Measurements from ENCODE around the gene DDX19B. TPM values are rescaled to one million over a fixed set of nuclear protein-coding genes. Genes with fewer than 3 reads are reported as not detected.
"Not testable (repeated sequence)": the region's sequence is repeated elsewhere in the genome, so short reads cannot be mapped to it uniquely, and the experiment has no call there.

The DDX19B gene
- total and polyA plus RNA-seq, 4 donors: 13.8 to 29.7 (median 23.7) TPM

DNA sequence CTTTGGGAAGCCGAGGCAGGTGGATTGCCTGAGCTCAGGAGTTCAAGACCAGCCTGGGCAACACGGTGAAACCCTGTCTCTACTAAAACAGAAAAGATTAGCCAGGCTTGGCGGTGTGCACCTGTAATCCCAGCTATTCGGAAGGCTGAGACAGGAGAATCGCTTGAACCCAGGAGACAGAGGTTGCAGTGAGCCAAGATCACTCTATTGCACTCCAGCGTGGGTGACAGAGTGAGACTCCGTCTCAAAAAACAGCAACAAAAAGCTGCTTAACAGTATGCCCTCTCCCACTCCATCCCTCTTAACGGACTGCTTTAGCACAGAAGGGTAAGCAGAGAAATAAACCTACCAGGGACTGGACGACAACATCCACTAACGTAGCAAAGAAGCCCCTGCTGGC lies 31.1 kb upstream of the DDX19B start:
- H3K4me1 ChIP-seq (ENCODE audit: control insufficient read depth in 1 of 2, insufficient read depth in 2 of 2, low read length in 2 of 2); DNase-seq; H3K27ac ChIP-seq (ENCODE audit: low read depth in 1 of 2, low read length in 2 of 2); H3K9me3 ChIP-seq (ENCODE audit: control insufficient read depth, low read length); H3K4me3 ChIP-seq (ENCODE audit: low read length in 2 of 2); H3K27me3 ChIP-seq (ENCODE audit: control insufficient read depth in 1 of 2, insufficient read depth in 2 of 2, low read length in 1 of 2); ATAC-seq (ENCODE audit: low FRiP score): not testable (repeated sequence)
- H3K36me3 ChIP-seq (ENCODE audit: control insufficient read depth in 1 of 2, insufficient read depth in 2 of 2, low read length in 1 of 2): peaks cover 0 to 23% of the 10 kb centered on the region in 2 donors
- intact Hi-C loops (cut with DNase I): loop anchor here in 1 of 2 donors (10.0 kb wide), 1 partner anchor 57 kb away; no protein-coding TSS in a partner anchor
- 86 to 89% methylated on average over 10 of the region's 10 CpGs for WGBS, 2 donors

DNA sequence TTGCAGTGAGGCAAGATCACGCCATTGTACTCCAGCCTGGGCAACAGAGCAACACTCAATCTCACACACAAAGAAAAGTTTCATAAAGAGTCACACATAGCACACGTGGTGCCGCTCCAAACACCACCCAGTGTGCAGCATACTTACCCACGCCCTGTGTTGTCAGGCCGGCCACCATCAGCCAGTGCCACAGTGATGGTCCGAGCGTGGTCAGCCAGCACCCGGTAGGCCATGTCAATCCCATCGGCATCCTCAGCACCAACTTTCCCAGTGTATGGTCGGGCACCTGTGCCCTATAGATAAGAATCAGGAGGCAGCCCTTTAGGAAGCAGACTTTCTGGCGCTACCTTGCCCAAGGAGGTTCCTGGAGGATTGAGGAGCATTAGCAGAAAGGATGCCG lies 29.5 kb upstream of the DDX19B start:
- 91 to 93% methylated on average over 12 of the region's 12 CpGs for WGBS, 2 donors

DNA sequence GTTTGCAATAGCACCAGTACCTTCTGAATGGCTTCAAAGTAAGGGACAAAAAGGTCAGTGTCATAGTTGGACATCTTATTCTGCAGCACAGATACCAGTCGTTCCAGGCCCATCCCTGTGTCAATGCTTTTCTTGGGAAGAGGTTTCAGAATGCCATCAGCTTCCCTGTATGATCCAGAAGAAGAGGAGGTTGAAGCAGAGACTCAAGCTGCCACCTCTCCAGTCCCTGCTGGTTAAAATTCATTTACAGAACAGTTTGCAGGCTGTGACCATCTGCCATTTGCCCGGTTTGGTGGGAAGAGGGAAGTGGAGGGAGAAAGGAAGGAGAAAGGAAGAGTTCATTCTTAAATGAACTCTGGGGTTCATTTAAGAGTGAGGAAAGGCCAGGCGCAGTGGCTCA lies 28.8 kb upstream of the DDX19B start:
- no peak for ATAC-seq (ENCODE audit: low FRiP score)
- intact Hi-C loops (cut with DNase I): no loop called here

More for the DNA sequence above, 29.5 kb upstream of the DDX19B start:
- Histone ChIP-seq H3K27ac (ENCODE audit: low read depth in 1 of 2, low read length in 2 of 2) (no peak overlapping the region), H3K4me3 (ENCODE audit: low read length in 2 of 2) (no peak overlapping the region), H3K36me3 (ENCODE audit: control insufficient read depth in 1 of 2, insufficient read depth in 2 of 2, low read length in 1 of 2) (peaks cover 0 to 22% of the 10 kb centered on the region in 2 donors), H3K27me3 (ENCODE audit: control insufficient read depth in 1 of 2, insufficient read depth in 2 of 2, low read length in 1 of 2) (no peaks in the 10 kb centered on the region), H3K9me3 (ENCODE audit: control insufficient read depth, low read length) (no peaks in the 10 kb centered on the region), H3K4me1 (ENCODE audit: control insufficient read depth in 1 of 2, insufficient read depth in 2 of 2, low read length in 2 of 2) (no peaks in the 10 kb centered on the region)
- intact Hi-C loops (cut with DNase I): loop anchor here in 1 of 2 donors (10.0 kb wide), 1 partner anchor 55 kb away; no protein-coding TSS in a partner anchor
- ATAC-seq (ENCODE audit: low FRiP score) (no peak), DNase-seq (peak; percentile 21 to 51)

DNA sequence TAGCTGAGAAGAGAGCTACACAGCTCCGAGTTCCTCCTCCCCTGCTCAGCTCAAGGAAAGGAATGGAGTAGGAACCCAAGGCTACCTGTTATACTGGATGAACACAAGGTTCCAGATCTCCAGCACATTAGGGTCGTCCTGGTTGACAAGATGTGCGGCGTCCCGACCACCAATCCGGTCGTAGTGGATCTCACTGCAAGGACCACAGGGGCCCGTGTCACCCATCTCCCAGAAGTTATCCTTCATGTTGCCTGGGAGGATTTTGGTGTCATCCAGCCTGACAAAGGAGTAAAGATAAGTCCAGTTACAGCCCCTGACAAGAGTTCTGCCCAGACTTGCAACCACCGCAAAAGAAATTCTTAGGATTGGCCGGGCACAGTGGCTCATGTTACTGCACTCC lies 27.3 kb upstream of the DDX19B start:
- peak; percentile 27 to 40 for DNase-seq
- ATAC-seq (ENCODE audit: low FRiP score): no peak
- Histone ChIP-seq H3K36me3 (ENCODE audit: control insufficient read depth in 1 of 2, insufficient read depth in 2 of 2, low read length in 1 of 2) (peaks cover 0 to 18% of the 10 kb centered on the region in 2 donors), H3K27ac (ENCODE audit: low read depth in 1 of 2, low read length in 2 of 2) (no peak overlapping the region), H3K4me3 (ENCODE audit: low read length in 2 of 2) (no peak overlapping the region), H3K9me3 (ENCODE audit: control insufficient read depth, low read length) (no peaks in the 10 kb centered on the region), H3K27me3 (ENCODE audit: control insufficient read depth in 1 of 2, insufficient read depth in 2 of 2, low read length in 1 of 2) (no peaks in the 10 kb centered on the region), H3K4me1 (ENCODE audit: control insufficient read depth in 1 of 2, insufficient read depth in 2 of 2, low read length in 2 of 2) (no peaks in the 10 kb centered on the region)
- 92 to 93% methylated on average over 10 of the region's 10 CpGs for WGBS, 2 donors
- intact Hi-C loops (cut with DNase I): no loop called here

More for the DNA sequence above, 28.8 kb upstream of the DDX19B start:
- Histone ChIP-seq H3K9me3 (ENCODE audit: control insufficient read depth, low read length) (no peaks in the 10 kb centered on the region), H3K4me1 (ENCODE audit: control insufficient read depth in 1 of 2, insufficient read depth in 2 of 2, low read length in 2 of 2) (no peaks in the 10 kb centered on the region), H3K27ac (ENCODE audit: low read depth in 1 of 2, low read length in 2 of 2) (no peak overlapping the region), H3K27me3 (ENCODE audit: control insufficient read depth in 1 of 2, insufficient read depth in 2 of 2, low read length in 1 of 2) (no peaks in the 10 kb centered on the region), H3K36me3 (ENCODE audit: control insufficient read depth in 1 of 2, insufficient read depth in 2 of 2, low read length in 1 of 2) (peaks cover 0 to 18% of the 10 kb centered on the region in 2 donors), H3K4me3 (ENCODE audit: low read length in 2 of 2) (no peak overlapping the region)
- DNase-seq: peak in 1 of 2 donors; percentile 5
- WGBS, 2 donors: 88 to 96% methylated on average over 3 of the region's 3 CpGs

DNA sequence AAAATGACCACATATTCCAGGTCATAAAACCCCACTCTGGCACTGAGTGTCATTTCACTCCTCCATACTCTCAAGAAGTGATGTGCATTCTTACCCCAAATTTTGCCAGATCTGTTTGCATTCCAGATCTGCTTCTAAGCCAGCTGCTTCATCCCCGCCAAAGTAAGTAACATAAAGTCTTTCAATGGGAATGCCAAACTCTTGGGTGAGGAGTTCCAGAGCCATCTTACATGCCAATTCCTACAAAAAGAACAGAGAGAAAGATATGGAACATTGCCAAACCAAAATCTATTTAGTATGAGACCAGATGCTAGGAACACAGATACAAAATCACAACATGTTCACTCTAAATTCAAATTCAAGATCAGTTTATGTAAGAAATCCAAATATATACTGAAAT lies 22.6 kb upstream of the DDX19B start:
- Histone ChIP-seq H3K27ac (ENCODE audit: low read depth in 1 of 2, low read length in 2 of 2) (no peak overlapping the region), H3K36me3 (ENCODE audit: control insufficient read depth in 1 of 2, insufficient read depth in 2 of 2, low read length in 1 of 2) (peaks cover 3 to 8% of the 10 kb centered on the region in 2 donors), H3K9me3 (ENCODE audit: control insufficient read depth, low read length) (no peaks in the 10 kb centered on the region), H3K4me3 (ENCODE audit: low read length in 2 of 2) (no peak overlapping the region), H3K27me3 (ENCODE audit: control insufficient read depth in 1 of 2, insufficient read depth in 2 of 2, low read length in 1 of 2) (no peaks in the 10 kb centered on the region), H3K4me1 (ENCODE audit: control insufficient read depth in 1 of 2, insufficient read depth in 2 of 2, low read length in 2 of 2) (no peaks in the 10 kb centered on the region)
- intact Hi-C loops (cut with DNase I): no loop called here
- WGBS, 2 donors: 42 to 47% methylated on average over 1 of the region's 1 CpG
- no peak for ATAC-seq (ENCODE audit: low FRiP score)
- no peak for DNase-seq

DNA sequence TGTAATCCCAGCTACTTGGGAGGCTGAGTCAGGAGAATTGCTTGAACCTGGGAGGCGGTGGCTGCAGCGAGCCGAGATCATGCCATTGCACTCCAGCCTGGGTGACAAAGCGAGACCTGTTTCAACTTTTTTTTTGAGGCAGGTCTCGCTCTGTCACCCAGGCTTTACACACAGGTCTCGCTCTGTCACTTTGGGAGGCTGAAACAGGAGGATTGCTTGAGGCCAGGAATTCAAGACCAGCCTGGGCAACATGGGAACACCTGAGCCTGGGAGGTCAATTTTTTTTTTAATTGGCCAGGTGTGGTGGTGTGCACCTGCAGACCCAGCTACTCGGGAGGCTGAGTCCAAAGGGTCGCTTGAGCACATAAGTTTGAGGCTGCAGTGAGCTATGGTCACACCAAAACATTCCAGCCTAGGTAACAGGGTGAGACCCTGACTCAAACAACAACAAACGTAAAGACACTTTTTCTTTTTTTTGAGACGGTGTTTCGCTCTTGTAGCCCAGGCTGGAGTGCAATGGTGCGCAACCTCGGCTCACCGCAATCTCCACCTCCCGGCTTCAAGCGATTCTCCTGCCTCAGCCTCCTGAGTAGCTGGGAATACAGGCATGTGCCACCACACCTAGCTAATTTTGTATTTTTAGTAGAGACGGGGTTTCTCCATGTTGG lies 11.5 kb upstream of the DDX19B start:
- WGBS, 2 donors: 95 to 97% methylated on average over 17 of the region's 17 CpGs
- H3K4me3 ChIP-seq (ENCODE audit: low read length in 2 of 2); intact Hi-C loops (cut with DNase I); H3K27me3 ChIP-seq (ENCODE audit: control insufficient read depth in 1 of 2, insufficient read depth in 2 of 2, low read length in 1 of 2); H3K4me1 ChIP-seq (ENCODE audit: control insufficient read depth in 1 of 2, insufficient read depth in 2 of 2, low read length in 2 of 2); H3K9me3 ChIP-seq (ENCODE audit: control insufficient read depth, low read length); H3K36me3 ChIP-seq (ENCODE audit: control insufficient read depth in 1 of 2, insufficient read depth in 2 of 2, low read length in 1 of 2); H3K27ac ChIP-seq (ENCODE audit: low read depth in 1 of 2, low read length in 2 of 2); ATAC-seq (ENCODE audit: low FRiP score): not testable (repeated sequence)
- peak in 1 of 2 donors; percentile 44 for DNase-seq

DNA sequence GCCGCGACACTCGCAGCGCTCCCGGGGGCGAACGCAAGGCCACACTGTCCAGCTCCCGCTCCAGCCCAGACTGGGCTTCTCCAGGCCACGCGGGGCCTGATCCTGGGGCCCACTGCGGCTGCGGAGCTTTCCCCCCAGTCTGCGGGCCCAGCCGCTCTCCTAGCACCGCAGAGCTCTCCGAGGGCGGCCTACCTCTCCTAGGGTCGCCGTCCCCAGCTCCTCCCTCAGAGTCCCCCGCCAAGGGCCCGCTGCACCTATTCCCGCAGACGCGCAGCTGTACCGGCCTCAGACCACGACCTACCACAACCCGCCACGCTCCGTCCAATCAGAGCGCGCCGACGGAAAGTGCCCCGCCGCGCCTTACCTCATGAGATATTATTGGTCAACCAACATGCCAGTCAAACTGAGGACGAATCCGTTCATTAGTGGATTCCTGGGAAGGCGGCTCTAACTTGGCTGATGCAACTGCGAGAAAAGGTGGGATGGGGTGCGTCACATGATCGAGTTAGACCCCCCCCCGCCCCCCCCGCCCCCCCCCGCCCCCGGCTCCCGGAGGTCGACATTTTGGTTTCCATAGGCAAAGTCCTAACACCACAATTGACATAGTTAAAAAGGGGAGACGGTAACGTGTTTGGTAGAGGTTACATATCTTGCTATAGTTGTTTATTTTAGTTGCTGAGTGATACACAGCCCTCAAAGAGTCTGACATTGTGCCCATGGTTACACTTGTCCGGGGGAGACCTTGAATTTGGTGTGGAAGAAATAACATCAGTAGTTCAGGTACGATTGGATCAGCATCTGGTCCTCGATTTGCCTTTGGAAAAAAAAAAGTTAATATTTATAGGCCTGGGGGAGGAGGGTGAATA lies 9.5 kb upstream of the DDX19B start, which contains the start of gene AARS1:
Gene AARS1 (minus strand): TSS at position 278 of the 866 bp plus-strand sequence. CDS start 6,743 bp downstream, outside the sequence.
- Histone ChIP-seq H3K36me3 (ENCODE audit: control insufficient read depth in 1 of 2, insufficient read depth in 2 of 2, low read length in 1 of 2) (no peaks in the 10 kb centered on the region), H3K9me3 (ENCODE audit: control insufficient read depth, low read length) (no peaks in the 10 kb centered on the region), H3K27ac (ENCODE audit: low read depth in 1 of 2, low read length in 2 of 2) (peak within 1 kb of the TSS; percentile 45 to 50), H3K4me1 (ENCODE audit: control insufficient read depth in 1 of 2, insufficient read depth in 2 of 2, low read length in 2 of 2) (peaks cover 0 to 2% of the 10 kb centered on the region in 2 donors), H3K4me3 (ENCODE audit: low read length in 2 of 2) (peak within 1 kb of the TSS; percentile 76 to 93), H3K27me3 (ENCODE audit: control insufficient read depth in 1 of 2, insufficient read depth in 2 of 2, low read length in 1 of 2) (no peaks in the 10 kb centered on the region)
- peak; percentile 97 to 98 for DNase-seq
- peak; percentile 99 for ATAC-seq (ENCODE audit: low FRiP score)
- intact Hi-C loops (cut with DNase I): no loop called here
- WGBS, 2 donors: 1% methylated on average over 53 of the region's 53 CpGs

DNA sequence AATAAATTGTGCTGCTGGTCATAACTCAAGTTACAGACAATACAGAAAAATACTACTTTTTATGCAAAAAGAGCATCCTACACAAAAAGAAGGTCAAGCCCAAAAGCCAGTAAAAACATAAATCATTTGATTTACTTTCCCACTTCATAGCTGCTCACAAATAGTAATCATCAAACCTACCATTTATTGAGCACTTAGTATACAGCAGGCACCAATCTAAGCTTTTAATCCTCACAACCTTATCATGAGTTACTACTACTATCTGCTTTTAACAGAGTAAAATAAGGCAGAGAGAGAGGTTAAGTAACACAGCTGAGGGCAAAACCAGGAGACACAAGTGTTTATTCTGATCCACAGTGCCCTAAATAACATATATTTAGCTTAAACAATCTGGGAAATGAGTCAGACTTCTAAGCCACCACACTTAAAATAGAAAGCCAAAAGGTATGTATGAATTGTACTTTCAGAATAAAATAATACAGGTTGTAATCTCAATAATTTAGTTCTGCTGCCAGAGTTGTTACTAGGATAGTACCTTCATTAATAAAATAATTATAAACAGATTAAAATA lies 8.0 kb upstream of the DDX19B start:
- Histone ChIP-seq H3K4me3 (ENCODE audit: low read length in 2 of 2) (no peak overlapping the region), H3K36me3 (ENCODE audit: control insufficient read depth in 1 of 2, insufficient read depth in 2 of 2, low read length in 1 of 2) (no peaks in the 10 kb centered on the region), H3K27ac (ENCODE audit: low read depth in 1 of 2, low read length in 2 of 2) (no peak overlapping the region), H3K9me3 (ENCODE audit: control insufficient read depth, low read length) (no peaks in the 10 kb centered on the region), H3K4me1 (ENCODE audit: control insufficient read depth in 1 of 2, insufficient read depth in 2 of 2, low read length in 2 of 2) (peaks cover 0 to 2% of the 10 kb centered on the region in 2 donors), H3K27me3 (ENCODE audit: control insufficient read depth in 1 of 2, insufficient read depth in 2 of 2, low read length in 1 of 2) (no peaks in the 10 kb centered on the region)
- no peak for DNase-seq
- no peak for ATAC-seq (ENCODE audit: low FRiP score)
- intact Hi-C loops (cut with DNase I): no loop called here

Data from aorta (tissue), 5 donors.